Measurements from ENCODE around the gene CNOT2. TPM values are rescaled to one million over a fixed set of nuclear protein-coding genes. Genes with fewer than 3 reads are reported as not detected.

CNOT2 gene
- total and polyA plus RNA-seq, 3 donors from 2014 or later: 56.1 to 127 (median 99.1) TPM

DNA sequence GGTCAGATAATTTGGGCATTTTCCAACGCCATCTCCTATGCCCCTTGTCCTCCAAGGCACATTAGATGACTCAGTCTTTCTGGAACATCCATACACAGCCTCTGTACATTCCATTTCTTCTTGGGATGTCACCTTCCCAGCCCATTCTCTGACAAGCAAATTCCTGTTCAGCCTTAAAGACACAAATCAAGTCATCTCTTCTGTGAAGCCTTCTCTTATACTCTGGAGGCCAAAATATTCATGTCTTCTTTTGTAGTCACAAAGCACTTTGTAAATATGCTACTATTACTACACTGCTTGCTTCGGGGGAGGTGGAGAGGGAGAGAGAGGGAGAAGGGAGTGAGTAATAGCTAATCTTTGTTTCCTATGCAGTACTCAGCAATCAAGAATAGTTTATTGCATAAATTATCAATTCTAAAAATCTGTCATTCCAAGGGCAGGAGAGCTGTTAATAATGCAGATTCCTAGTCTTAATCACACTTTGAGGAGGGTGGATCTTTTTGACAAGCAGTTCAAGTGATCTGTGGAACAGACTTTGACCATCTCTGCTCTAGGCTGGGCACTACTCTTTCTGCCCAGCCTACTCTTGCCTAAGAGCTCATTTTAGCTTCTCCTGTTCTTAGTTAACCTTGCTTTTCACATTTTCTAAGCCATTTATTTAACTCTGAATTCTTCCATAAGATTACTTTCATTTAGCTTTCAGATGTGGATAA lies 150.7 kb downstream of the CNOT2 start:
- Histone ChIP-seq H3K9me3 (no peaks in the 10 kb centered on the region), H3K36me3 (ENCODE audit: low read depth, missing control alignments) (no peaks in the 10 kb centered on the region), H3K4me3 (no peak overlapping the region), H3K27me3 (no peaks in the 10 kb centered on the region), H3K27ac (no peak overlapping the region), H3K4me1 (no peaks in the 10 kb centered on the region)
- intact Hi-C loops (cut with DNase I; ENCODE audit: low total_unique reads): no loop called here
- TF ChIP-seq, protein P1, sequence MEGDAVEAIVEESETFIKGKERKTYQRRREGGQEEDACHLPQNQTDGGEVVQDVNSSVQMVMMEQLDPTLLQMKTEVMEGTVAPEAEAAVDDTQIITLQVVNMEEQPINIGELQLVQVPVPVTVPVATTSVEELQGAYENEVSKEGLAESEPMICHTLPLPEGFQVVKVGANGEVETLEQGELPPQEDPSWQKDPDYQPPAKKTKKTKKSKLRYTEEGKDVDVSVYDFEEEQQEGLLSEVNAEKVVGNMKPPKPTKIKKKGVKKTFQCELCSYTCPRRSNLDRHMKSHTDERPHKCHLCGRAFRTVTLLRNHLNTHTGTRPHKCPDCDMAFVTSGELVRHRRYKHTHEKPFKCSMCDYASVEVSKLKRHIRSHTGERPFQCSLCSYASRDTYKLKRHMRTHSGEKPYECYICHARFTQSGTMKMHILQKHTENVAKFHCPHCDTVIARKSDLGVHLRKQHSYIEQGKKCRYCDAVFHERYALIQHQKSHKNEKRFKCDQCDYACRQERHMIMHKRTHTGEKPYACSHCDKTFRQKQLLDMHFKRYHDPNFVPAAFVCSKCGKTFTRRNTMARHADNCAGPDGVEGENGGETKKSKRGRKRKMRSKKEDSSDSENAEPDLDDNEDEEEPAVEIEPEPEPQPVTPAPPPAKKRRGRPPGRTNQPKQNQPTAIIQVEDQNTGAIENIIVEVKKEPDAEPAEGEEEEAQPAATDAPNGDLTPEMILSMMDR (IDR thresholded peaks at IDR 0.05): no peak
- no peak for TF ChIP-seq POLR2A (IDR thresholded peaks at IDR 0.05)
- WGBS, 2 donors: 82 to 85% methylated on average over 2 of the region's 2 CpGs
- DNase-seq: no peak

DNA sequence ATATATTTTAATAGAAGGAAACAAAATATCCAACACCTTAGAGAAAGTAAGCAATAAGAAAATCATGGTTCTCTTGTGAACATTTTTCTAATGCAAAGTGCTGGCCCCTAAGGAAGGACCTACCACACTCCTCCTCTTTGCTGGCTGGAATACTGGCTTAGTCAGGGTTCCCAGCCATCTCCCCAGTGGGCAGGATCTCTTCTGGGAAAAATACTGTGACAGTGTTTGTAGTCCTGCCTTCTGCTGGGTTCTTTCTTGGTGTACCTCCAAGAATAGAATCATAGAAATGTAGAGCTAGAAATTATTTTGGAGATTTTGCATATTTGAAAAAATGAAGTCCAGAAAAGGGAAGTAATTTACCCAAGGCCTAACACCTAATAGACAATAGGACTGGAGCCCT lies 154.8 kb downstream of the CNOT2 start:
- Histone ChIP-seq H3K9me3 (no peaks in the 10 kb centered on the region), H3K27ac (no peak overlapping the region), H3K4me3 (no peak overlapping the region), H3K4me1 (no peaks in the 10 kb centered on the region), H3K36me3 (ENCODE audit: low read depth, missing control alignments) (no peaks in the 10 kb centered on the region), H3K27me3 (no peaks in the 10 kb centered on the region)
- no peak for TF ChIP-seq POLR2A (IDR thresholded peaks at IDR 0.05)
- TF ChIP-seq, protein P1 (IDR thresholded peaks at IDR 0.05): no peak
- DNase-seq: no peak
- intact Hi-C loops (cut with DNase I; ENCODE audit: low total_unique reads): no loop called here

- WGBS, 2 donors: 79 to 80% methylated on average over 3 of the region's 3 CpGs
- H3K27ac ChIP-seq: no peak overlapping the region
- no peaks in the 10 kb centered on the region for H3K4me1 ChIP-seq
- TF ChIP-seq, protein P1 (IDR thresholded peaks at IDR 0.05): no peak
- no peak for TF ChIP-seq POLR2A (IDR thresholded peaks at IDR 0.05)
- H3K27me3 ChIP-seq: no peaks in the 10 kb centered on the region
- no peak for DNase-seq
- no peak overlapping the region for H3K4me3 ChIP-seq
- intact Hi-C loops (cut with DNase I; ENCODE audit: low total_unique reads): no loop called here
- no peaks in the 10 kb centered on the region for H3K36me3 ChIP-seq (ENCODE audit: low read depth, missing control alignments)
- H3K9me3 ChIP-seq: no peaks in the 10 kb centered on the region
Observed at GRCh38 chr12:70398862-70399261, 155.6 kb downstream of the CNOT2 start.

DNA sequence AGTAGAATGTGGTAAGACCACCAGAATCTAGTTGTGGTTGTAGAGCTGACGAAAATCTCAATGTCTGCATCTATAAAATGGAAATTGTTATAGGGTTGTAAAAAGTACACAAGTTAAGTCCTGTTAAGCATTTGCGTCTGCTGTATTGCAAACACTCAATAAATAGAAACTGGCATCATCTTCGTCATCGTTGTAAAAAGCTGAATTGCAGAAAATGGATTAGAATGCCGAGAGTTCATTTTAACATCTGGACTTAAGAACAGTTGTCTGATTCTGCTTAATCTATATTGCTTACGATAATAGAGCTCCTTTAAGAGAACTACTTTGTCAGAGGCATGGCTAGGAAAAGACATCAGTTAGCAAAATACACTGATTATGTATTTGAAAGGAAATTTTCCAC lies 156.1 kb downstream of the CNOT2 start:
- Histone ChIP-seq H3K27ac (no peak overlapping the region), H3K9me3 (no peaks in the 10 kb centered on the region), H3K4me1 (no peaks in the 10 kb centered on the region), H3K4me3 (no peak overlapping the region), H3K36me3 (ENCODE audit: low read depth, missing control alignments) (no peaks in the 10 kb centered on the region), H3K27me3 (no peaks in the 10 kb centered on the region)
- TF ChIP-seq, protein P1 (IDR thresholded peaks at IDR 0.05): no peak
- TF ChIP-seq POLR2A (IDR thresholded peaks at IDR 0.05): no peak
- no peak for DNase-seq
- intact Hi-C loops (cut with DNase I; ENCODE audit: low total_unique reads): no loop called here
- 81 to 96% methylated on average over 6 of the region's 6 CpGs for WGBS, 2 donors

- H3K4me1 ChIP-seq: no peaks in the 10 kb centered on the region
- no peaks in the 10 kb centered on the region for H3K27me3 ChIP-seq
- H3K36me3 ChIP-seq (ENCODE audit: low read depth, missing control alignments): no peaks in the 10 kb centered on the region
- DNase-seq: no peak
- H3K4me3 ChIP-seq: no peak overlapping the region
- 69 to 72% methylated on average over 3 of the region's 3 CpGs for WGBS, 2 donors
- intact Hi-C loops (cut with DNase I; ENCODE audit: low total_unique reads): no loop called here
- TF ChIP-seq POLR2A (IDR thresholded peaks at IDR 0.05): no peak
- TF ChIP-seq, protein P1 (IDR thresholded peaks at IDR 0.05): no peak
- no peaks in the 10 kb centered on the region for H3K9me3 ChIP-seq
- H3K27ac ChIP-seq: no peak overlapping the region
Observed at GRCh38 chr12:70400124-70400523, 156.9 kb downstream of the CNOT2 start.
